Activated CD4-positive, alpha-beta T cell treated with anti-CD3 and anti-CD28 coated beads for 1 hour (primary cell): ENCODE measurements around the gene BAZ2B.
"Not testable (repeated sequence)": the region's sequence is repeated elsewhere in the genome, so short reads cannot be mapped to it uniquely, and the experiment has no call there.

Source experiments
- DNase-seq: peaks from one replicate; pipeline ENCODE4 v3.0.0-alpha.2; 2020

Gene BAZ2B

GRCh38 chr2:159402160-159402559, 214.2 kb downstream of the BAZ2B start:
- not testable (repeated sequence) for DNase-seq

- DNase-seq: no peak
Observed at GRCh38 chr2:159399716-159400415, 216.5 kb downstream of the BAZ2B start.

- DNase-seq: no peak
Observed at GRCh38 chr2:159396799-159397198, 219.5 kb downstream of the BAZ2B start.

GRCh38 chr2:159382447-159383028, 233.8 kb downstream of the BAZ2B start:
- no peak for DNase-seq

GRCh38 chr2:159381574-159381973, 234.8 kb downstream of the BAZ2B start:
- no peak for DNase-seq

GRCh38 chr2:159380685-159381239, 235.6 kb downstream of the BAZ2B start:
- no peak for DNase-seq

GRCh38 chr2:159379181-159379580, 237.2 kb downstream of the BAZ2B start:
- DNase-seq: no peak

- DNase-seq: no peak
Observed at GRCh38 chr2:159375241-159375640, 241.1 kb downstream of the BAZ2B start.

GRCh38 chr2:159371506-159371905, 244.8 kb downstream of the BAZ2B start:
- DNase-seq: no peak

- no peak for DNase-seq
Observed at GRCh38 chr2:159366538-159366937, 249.8 kb downstream of the BAZ2B start.

- DNase-seq: no peak
Observed at GRCh38 chr2:159362816-159363251, 253.5 kb downstream of the BAZ2B start.

GRCh38 chr2:159362094-159362493, 254.3 kb downstream of the BAZ2B start:
- no peak for DNase-seq

- not testable (repeated sequence) for DNase-seq
Observed at GRCh38 chr2:159361603-159362002, 254.7 kb downstream of the BAZ2B start.

- DNase-seq: no peak
Observed at GRCh38 chr2:159356053-159356554, 260.2 kb downstream of the BAZ2B start.

GRCh38 chr2:159351977-159352376, 264.4 kb downstream of the BAZ2B start:
- no peak for DNase-seq

- DNase-seq: no peak
Observed at GRCh38 chr2:159349674-159350299, 266.6 kb downstream of the BAZ2B start.

- no peak for DNase-seq
Observed at GRCh38 chr2:159326569-159327255, 289.6 kb downstream of the BAZ2B start.

- DNase-seq: no peak
Observed at GRCh38 chr2:159322419-159322818, 293.9 kb downstream of the BAZ2B start.

GRCh38 chr2:159317392-159318088, 298.8 kb downstream of the BAZ2B start:
- no peak for DNase-seq

- no peak for DNase-seq
Observed at GRCh38 chr2:159307942-159308341, 308.4 kb downstream of the BAZ2B start.

GRCh38 chr2:159300586-159300985, 315.8 kb downstream of the BAZ2B start:
- DNase-seq: no peak

GRCh38 chr2:159298967-159299366, 317.4 kb downstream of the BAZ2B start:
- DNase-seq: no peak
